CD1c-positive myeloid dendritic cell (primary cell): ENCODE results near the gene DDX60.
"Not testable (repeated sequence)": the region's sequence is repeated elsewhere in the genome, so short reads cannot be mapped to it uniquely, and the experiment has no call there.

Source experiments
- DNase-seq: peaks from one replicate; pipeline ENCODE4 v3.0.0-alpha.2; 2016; ENCODE audit errors: extremely low spot score

DDX60 gene

GRCh38 chr4:168291242-168291641 lies 27.3 kb downstream of the DDX60 start:
- DNase-seq = no peak

GRCh38 chr4:168285850-168286249 lies 32.7 kb downstream of the DDX60 start:
- not testable (repeated sequence) for DNase-seq

- peak; percentile 28 for DNase-seq
Measured at GRCh38 chr4:168279556-168279955, 39.0 kb downstream of the DDX60 start.

GRCh38 chr4:168275836-168276235 lies 42.7 kb downstream of the DDX60 start:
- no peak for DNase-seq

GRCh38 chr4:168274871-168275270 lies 43.7 kb downstream of the DDX60 start:
- no peak for DNase-seq

- no peak for DNase-seq
Measured at GRCh38 chr4:168273838-168274237, 44.7 kb downstream of the DDX60 start.

GRCh38 chr4:168272488-168272887 lies 46.1 kb downstream of the DDX60 start:
- DNase-seq = no peak

- no peak for DNase-seq
Measured at GRCh38 chr4:168269896-168270295, 48.7 kb downstream of the DDX60 start.

GRCh38 chr4:168265327-168265726 lies 53.2 kb downstream of the DDX60 start:
- DNase-seq = no peak

GRCh38 chr4:168264903-168265302 lies 53.6 kb downstream of the DDX60 start:
- no peak for DNase-seq

GRCh38 chr4:168263039-168263438 lies 55.5 kb downstream of the DDX60 start:
- DNase-seq = no peak

- no peak for DNase-seq
Measured at GRCh38 chr4:168259096-168259495, 59.5 kb downstream of the DDX60 start.

- DNase-seq = no peak
Measured at GRCh38 chr4:168257768-168258167, 60.8 kb downstream of the DDX60 start.

GRCh38 chr4:168248176-168248710 lies 70.3 kb downstream of the DDX60 start:
- no peak for DNase-seq

- no peak for DNase-seq
Measured at GRCh38 chr4:168247603-168248002, 70.9 kb downstream of the DDX60 start.

- no peak for DNase-seq
Measured at GRCh38 chr4:168241953-168242352, 76.6 kb downstream of the DDX60 start.

GRCh38 chr4:168240821-168241220 lies 77.7 kb downstream of the DDX60 start:
- no peak for DNase-seq

GRCh38 chr4:168221301-168221700 lies 97.3 kb downstream of the DDX60 start:
- no peak for DNase-seq

- DNase-seq = no peak
Measured at GRCh38 chr4:168220893-168221292, 97.7 kb downstream of the DDX60 start.

GRCh38 chr4:168218645-168219044 lies 99.9 kb downstream of the DDX60 start:
- no peak for DNase-seq

GRCh38 chr4:168213511-168213910 lies 105.0 kb downstream of the DDX60 start:
- DNase-seq = not testable (repeated sequence)

GRCh38 chr4:168212656-168213055 lies 105.9 kb downstream of the DDX60 start:
- DNase-seq = peak; percentile 4

- no peak for DNase-seq
Measured at GRCh38 chr4:168208957-168209614, 109.5 kb downstream of the DDX60 start.
